Neural cell (in vitro differentiated cells): ENCODE measurements around the gene COPS6. TPM values are rescaled to one million over a fixed set of nuclear protein-coding genes. Genes with fewer than 3 reads are reported as not detected.

Experiments used
- H2AFZ ChIP-seq: fragments of 200-600, 300-800 bp; sonication (generic), shearing (Covaris generic); 2 replicates; pipeline ENCODE4 v1.6.0; 2014; ENCODE audit warnings: low read depth, mild to moderate bottlenecking, antibody characterized with exemption, low read length, moderate library complexity
- H3F3A ChIP-seq: fragments of 200-600 bp; shearing (Covaris generic); 2 replicates; pipeline ENCODE4 v1.6.1; 2016; ENCODE audit warnings: mild to moderate bottlenecking, moderate library complexity, mixed read lengths, antibody characterized with exemption, low read length; ENCODE audit not compliant: insufficient read depth, poor library complexity, severe bottlenecking
- H3K27ac ChIP-seq: fragments of 200-600, 300-800 bp; sonication (generic), shearing (Covaris generic); 2 replicates; pipeline ENCODE4 v1.5.1; 2014; ENCODE audit warnings: mild to moderate bottlenecking, low read length, moderate library complexity
- H3K27me3 ChIP-seq: fragments of 300-800, 200-600 bp; sonication (generic), shearing (Covaris generic); 2 replicates; pipeline ENCODE4 v1.6.0; 2014; ENCODE audit warnings: mild to moderate bottlenecking, low read depth, low read length, moderate library complexity; ENCODE audit not compliant: insufficient read depth
- H3K36me3 ChIP-seq: fragments of 300-800, 200-600 bp; sonication (generic), shearing (Covaris generic); 2 replicates; pipeline ENCODE4 v1.5.1; 2014; ENCODE audit warnings: mild to moderate bottlenecking, antibody characterized with exemption, low read length, moderate library complexity; ENCODE audit not compliant: insufficient read depth
- H3K4me2 ChIP-seq: fragments of 300-800, 200-600 bp; sonication (generic), shearing (Covaris generic); 2 replicates; pipeline ENCODE4 v1.6.0; 2014; ENCODE audit warnings: mild to moderate bottlenecking, low read length
- H3K4me3 ChIP-seq: fragments of 300-800, 200-600 bp; sonication (generic), shearing (Covaris generic); 2 replicates; pipeline ENCODE4 v1.5.1; 2014; ENCODE audit warnings: mild to moderate bottlenecking, low read length, moderate library complexity
- H3K79me2 ChIP-seq: fragments of 200-600 bp; shearing (Covaris generic); replicated peaks from 2 replicates; pipeline ENCODE4 v1.6.0; 2014; ENCODE audit warnings: mild to moderate bottlenecking, low read length, moderate library complexity; ENCODE audit not compliant: insufficient read depth
- H3K9ac ChIP-seq: fragments of 300-800, 200-600 bp; sonication (generic), shearing (Covaris generic); 2 replicates; pipeline ENCODE4 v1.6.1; 2016; ENCODE audit warnings: mild to moderate bottlenecking, low read length, mixed read lengths
- H3K9me2 ChIP-seq: fragments of 200-600 bp; shearing (Covaris generic); 2 replicates; pipeline ENCODE4 v1.6.1; 2016; ENCODE audit warnings: mild to moderate bottlenecking, low read length, mixed read lengths; ENCODE audit not compliant: insufficient read depth
- H3K9me3 ChIP-seq: fragments of 200-600, 300-800 bp; sonication (generic), shearing (Covaris generic); 2 replicates; pipeline ENCODE4 v1.6.1; 2016; ENCODE audit warnings: mild to moderate bottlenecking, mixed run types, low read length, moderate library complexity, mixed read lengths
- H4K20me1 ChIP-seq: fragments of 200-600 bp; shearing (Covaris generic); 2 replicates; pipeline ENCODE4 v1.6.1; 2016; ENCODE audit warnings: mild to moderate bottlenecking, mixed run types; ENCODE audit not compliant: insufficient read depth
- CTCF ChIP-seq: fragments of 450-650 bp; IDR thresholded peaks from 2 replicates; pipeline ENCODE4 v1.5.1; 2014; ENCODE audit warnings: antibody characterized with exemption, mild to moderate bottlenecking, moderate library complexity; ENCODE audit not compliant: poor library complexity, severe bottlenecking
- EP300 ChIP-seq: fragments of 450-650 bp; conservative IDR thresholded peaks from 2 replicates; pipeline ENCODE4 v1.6.1; 2014; ENCODE audit warnings: antibody characterized with exemption, mild to moderate bottlenecking, moderate library complexity; ENCODE audit not compliant: poor library complexity, severe bottlenecking
- EZH2 ChIP-seq: fragments of 200-600, 300-800 bp; shearing (Covaris generic), sonication (generic); IDR thresholded peaks from 2 replicates; pipeline ENCODE4 v1.6.1; 2014; ENCODE audit warnings: antibody characterized with exemption, low read length, borderline replicate concordance, mild to moderate bottlenecking; ENCODE audit not compliant: insufficient read depth, poor library complexity, severe bottlenecking
- MXI1 ChIP-seq: fragments of 450-650 bp; conservative IDR thresholded peaks from 2 replicates; pipeline ENCODE4 v1.6.1; 2014; ENCODE audit warnings: antibody characterized with exemption, mild to moderate bottlenecking; ENCODE audit not compliant: poor library complexity, severe bottlenecking
- POLR2AphosphoS5 ChIP-seq: IDR thresholded peaks from 2 replicates; pipeline ENCODE4 v1.6.1; 2012
- RAD21 ChIP-seq: fragments of 450-650 bp; conservative IDR thresholded peaks from 2 replicates; pipeline ENCODE4 v1.6.1; 2014; ENCODE audit warnings: antibody characterized with exemption, mild to moderate bottlenecking, moderate library complexity
- SMC3 ChIP-seq: fragments of 450-650 bp; conservative IDR thresholded peaks from 2 replicates; pipeline ENCODE4 v1.6.1; 2014; ENCODE audit warnings: antibody characterized with exemption, mild to moderate bottlenecking, moderate library complexity; ENCODE audit not compliant: poor library complexity
- TAF1 ChIP-seq: IDR thresholded peaks from 2 replicates; pipeline ENCODE4 v1.6.1; 2012; ENCODE audit warnings: low read depth
- polyA plus RNA-seq: library from polyadenylated mRNA; depleted of rRNA; stranded (reverse); fragments of >200 nt; gene quantifications from 2 replicates; pipeline ENCODE4 v1.2.3, GENCODE V29; 2014
- TF ChIP-seq, protein P1 (sequence below): IDR thresholded peaks from 2 replicates; pipeline ENCODE4 v1.6.1; 2012; ENCODE audit warnings: borderline replicate concordance

COPS6 gene
- polyA plus RNA-seq, 1 donor from 2014 or later, result 57.1 TPM

GRCh38 chr7:100065452-100066186 lies 23.1 kb upstream of the COPS6 start:
- H3K4me2 ChIP-seq, result no peak overlapping the region
- H4K20me1 ChIP-seq, result no peaks in the 10 kb centered on the region
- peaks cover 7% of the 10 kb centered on the region for H3K36me3 ChIP-seq
- TF ChIP-seq RAD21 (no peak), SMC3 (no peak), MXI1 (no peak), CTCF (no peak), POLR2AphosphoS5 (no peak), EZH2 (no peak), EP300 (no peak)
- TF ChIP-seq, protein P1, sequence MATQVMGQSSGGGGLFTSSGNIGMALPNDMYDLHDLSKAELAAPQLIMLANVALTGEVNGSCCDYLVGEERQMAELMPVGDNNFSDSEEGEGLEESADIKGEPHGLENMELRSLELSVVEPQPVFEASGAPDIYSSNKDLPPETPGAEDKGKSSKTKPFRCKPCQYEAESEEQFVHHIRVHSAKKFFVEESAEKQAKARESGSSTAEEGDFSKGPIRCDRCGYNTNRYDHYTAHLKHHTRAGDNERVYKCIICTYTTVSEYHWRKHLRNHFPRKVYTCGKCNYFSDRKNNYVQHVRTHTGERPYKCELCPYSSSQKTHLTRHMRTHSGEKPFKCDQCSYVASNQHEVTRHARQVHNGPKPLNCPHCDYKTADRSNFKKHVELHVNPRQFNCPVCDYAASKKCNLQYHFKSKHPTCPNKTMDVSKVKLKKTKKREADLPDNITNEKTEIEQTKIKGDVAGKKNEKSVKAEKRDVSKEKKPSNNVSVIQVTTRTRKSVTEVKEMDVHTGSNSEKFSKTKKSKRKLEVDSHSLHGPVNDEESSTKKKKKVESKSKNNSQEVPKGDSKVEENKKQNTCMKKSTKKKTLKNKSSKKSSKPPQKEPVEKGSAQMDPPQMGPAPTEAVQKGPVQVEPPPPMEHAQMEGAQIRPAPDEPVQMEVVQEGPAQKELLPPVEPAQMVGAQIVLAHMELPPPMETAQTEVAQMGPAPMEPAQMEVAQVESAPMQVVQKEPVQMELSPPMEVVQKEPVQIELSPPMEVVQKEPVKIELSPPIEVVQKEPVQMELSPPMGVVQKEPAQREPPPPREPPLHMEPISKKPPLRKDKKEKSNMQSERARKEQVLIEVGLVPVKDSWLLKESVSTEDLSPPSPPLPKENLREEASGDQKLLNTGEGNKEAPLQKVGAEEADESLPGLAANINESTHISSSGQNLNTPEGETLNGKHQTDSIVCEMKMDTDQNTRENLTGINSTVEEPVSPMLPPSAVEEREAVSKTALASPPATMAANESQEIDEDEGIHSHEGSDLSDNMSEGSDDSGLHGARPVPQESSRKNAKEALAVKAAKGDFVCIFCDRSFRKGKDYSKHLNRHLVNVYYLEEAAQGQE, result no peak
- peaks cover 4% of the 10 kb centered on the region for H3K9me3 ChIP-seq
- no peak overlapping the region for H3K4me3 ChIP-seq
- peaks cover 3% of the 10 kb centered on the region for H3K79me2 ChIP-seq
- no peak overlapping the region for H3K27ac ChIP-seq
- no peaks in the 10 kb centered on the region for H3K9me2 ChIP-seq
- H3K27me3 ChIP-seq, result no peaks in the 10 kb centered on the region
- H2AFZ ChIP-seq, result no peak overlapping the region
- no peak overlapping the region for H3K9ac ChIP-seq
- no peaks in the 10 kb centered on the region for H3F3A ChIP-seq

DNA sequence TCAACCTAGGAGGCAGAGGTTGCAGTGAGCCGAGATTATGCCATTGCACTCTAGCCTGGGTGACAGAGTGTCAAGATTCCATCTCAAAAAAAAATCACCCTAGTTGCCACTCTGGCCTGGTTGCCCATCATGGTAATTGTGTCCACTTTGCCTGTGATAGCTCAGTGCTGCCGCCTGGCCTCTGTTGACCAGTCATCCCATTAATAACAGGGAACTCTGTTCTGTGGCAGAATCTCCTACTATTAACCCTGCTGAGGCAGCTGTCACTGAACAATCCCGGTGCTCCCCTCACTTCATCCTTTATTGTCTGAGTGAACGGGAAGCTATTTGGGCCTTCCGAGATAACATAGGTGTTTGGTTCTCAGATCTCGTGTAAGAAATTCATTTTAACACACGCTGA lies 21.8 kb upstream of the COPS6 start:
- Histone ChIP-seq H3F3A (no peaks in the 10 kb centered on the region), H4K20me1 (no peaks in the 10 kb centered on the region), H3K79me2 (peaks cover 3% of the 10 kb centered on the region), H3K36me3 (peaks cover 19% of the 10 kb centered on the region), H3K9me3 (peaks cover 12% of the 10 kb centered on the region), H3K9me2 (no peaks in the 10 kb centered on the region), H3K4me3 (no peak overlapping the region), H3K9ac (no peak overlapping the region), H2AFZ (no peak overlapping the region), H3K4me2 (no peak overlapping the region), H3K27ac (no peak overlapping the region), H3K27me3 (no peaks in the 10 kb centered on the region)
- no peak for TF ChIP-seq POLR2AphosphoS5
- TF ChIP-seq EZH2, result no peak
- TF ChIP-seq TAF1, result no peak
- no peak for TF ChIP-seq SMC3
- TF ChIP-seq RAD21, result no peak
- TF ChIP-seq CTCF, result no peak
- no peak for TF ChIP-seq MXI1
- TF ChIP-seq, protein P1, result no peak
- no peak for TF ChIP-seq EP300
